HL-60 (cell line): ENCODE measurements around the gene FBXW5.

Experiments
- GABPA ChIP-seq: IDR thresholded peaks from 2 replicates; pipeline ENCODE4 v1.6.1; 2012; ENCODE audit warnings: low read depth
- POLR2AphosphoS5 ChIP-seq: IDR thresholded peaks from 2 replicates; pipeline ENCODE4 v1.6.1; 2012; ENCODE audit warnings: low read depth
- SPI1 ChIP-seq: IDR thresholded peaks from 2 replicates; pipeline ENCODE4 v1.6.1; 2012; ENCODE audit warnings: low read depth, mild to moderate bottlenecking, borderline replicate concordance
- TF ChIP-seq, protein P1 (sequence below): IDR thresholded peaks from one replicate; pipeline ENCODE4 v1.5.1; 2011; ENCODE audit warnings: low read length, control low read depth, inconsistent platforms; ENCODE audit not compliant: insufficient read depth
- TF ChIP-seq, protein P2 (sequence below): IDR thresholded peaks from 2 replicates; pipeline ENCODE4 v1.6.1; 2012; ENCODE audit warnings: low read depth; ENCODE audit not compliant: insufficient replicate concordance

DNA sequence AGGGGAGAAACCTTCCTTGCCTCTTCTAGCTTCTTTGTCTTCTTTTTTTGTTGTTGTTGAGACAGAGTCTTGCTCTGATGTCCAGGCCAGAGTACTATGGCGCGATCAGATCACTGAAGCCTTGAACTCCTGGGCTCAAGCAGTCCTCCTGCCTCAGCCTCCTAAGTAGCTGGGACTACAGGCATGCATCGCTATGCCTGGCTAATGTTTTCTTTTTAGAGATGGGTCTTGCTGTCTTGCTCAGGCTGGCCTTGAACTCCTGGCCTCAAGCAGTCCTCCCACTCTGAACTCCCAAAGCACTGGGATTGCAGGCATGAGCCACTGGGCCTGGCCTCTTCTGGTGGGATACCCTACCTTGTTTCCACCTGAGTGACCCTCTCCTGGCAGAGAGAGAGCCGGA, 44.3 kb upstream of the FBXW5 start:
- TF ChIP-seq, protein P1, sequence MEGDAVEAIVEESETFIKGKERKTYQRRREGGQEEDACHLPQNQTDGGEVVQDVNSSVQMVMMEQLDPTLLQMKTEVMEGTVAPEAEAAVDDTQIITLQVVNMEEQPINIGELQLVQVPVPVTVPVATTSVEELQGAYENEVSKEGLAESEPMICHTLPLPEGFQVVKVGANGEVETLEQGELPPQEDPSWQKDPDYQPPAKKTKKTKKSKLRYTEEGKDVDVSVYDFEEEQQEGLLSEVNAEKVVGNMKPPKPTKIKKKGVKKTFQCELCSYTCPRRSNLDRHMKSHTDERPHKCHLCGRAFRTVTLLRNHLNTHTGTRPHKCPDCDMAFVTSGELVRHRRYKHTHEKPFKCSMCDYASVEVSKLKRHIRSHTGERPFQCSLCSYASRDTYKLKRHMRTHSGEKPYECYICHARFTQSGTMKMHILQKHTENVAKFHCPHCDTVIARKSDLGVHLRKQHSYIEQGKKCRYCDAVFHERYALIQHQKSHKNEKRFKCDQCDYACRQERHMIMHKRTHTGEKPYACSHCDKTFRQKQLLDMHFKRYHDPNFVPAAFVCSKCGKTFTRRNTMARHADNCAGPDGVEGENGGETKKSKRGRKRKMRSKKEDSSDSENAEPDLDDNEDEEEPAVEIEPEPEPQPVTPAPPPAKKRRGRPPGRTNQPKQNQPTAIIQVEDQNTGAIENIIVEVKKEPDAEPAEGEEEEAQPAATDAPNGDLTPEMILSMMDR, result no peak
- TF ChIP-seq, protein P2, sequence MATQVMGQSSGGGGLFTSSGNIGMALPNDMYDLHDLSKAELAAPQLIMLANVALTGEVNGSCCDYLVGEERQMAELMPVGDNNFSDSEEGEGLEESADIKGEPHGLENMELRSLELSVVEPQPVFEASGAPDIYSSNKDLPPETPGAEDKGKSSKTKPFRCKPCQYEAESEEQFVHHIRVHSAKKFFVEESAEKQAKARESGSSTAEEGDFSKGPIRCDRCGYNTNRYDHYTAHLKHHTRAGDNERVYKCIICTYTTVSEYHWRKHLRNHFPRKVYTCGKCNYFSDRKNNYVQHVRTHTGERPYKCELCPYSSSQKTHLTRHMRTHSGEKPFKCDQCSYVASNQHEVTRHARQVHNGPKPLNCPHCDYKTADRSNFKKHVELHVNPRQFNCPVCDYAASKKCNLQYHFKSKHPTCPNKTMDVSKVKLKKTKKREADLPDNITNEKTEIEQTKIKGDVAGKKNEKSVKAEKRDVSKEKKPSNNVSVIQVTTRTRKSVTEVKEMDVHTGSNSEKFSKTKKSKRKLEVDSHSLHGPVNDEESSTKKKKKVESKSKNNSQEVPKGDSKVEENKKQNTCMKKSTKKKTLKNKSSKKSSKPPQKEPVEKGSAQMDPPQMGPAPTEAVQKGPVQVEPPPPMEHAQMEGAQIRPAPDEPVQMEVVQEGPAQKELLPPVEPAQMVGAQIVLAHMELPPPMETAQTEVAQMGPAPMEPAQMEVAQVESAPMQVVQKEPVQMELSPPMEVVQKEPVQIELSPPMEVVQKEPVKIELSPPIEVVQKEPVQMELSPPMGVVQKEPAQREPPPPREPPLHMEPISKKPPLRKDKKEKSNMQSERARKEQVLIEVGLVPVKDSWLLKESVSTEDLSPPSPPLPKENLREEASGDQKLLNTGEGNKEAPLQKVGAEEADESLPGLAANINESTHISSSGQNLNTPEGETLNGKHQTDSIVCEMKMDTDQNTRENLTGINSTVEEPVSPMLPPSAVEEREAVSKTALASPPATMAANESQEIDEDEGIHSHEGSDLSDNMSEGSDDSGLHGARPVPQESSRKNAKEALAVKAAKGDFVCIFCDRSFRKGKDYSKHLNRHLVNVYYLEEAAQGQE, result no peak
- no peak for TF ChIP-seq POLR2AphosphoS5
- no peak for TF ChIP-seq GABPA
- no peak for TF ChIP-seq SPI1
